ENCODE data around the gene IRAK2. TPM values are rescaled to one million over a fixed set of nuclear protein-coding genes. Genes with fewer than 3 reads are reported as not detected.

The IRAK2 gene
- total RNA-seq, 1 experiment from 2014 or later = 0.34 TPM

DNA sequence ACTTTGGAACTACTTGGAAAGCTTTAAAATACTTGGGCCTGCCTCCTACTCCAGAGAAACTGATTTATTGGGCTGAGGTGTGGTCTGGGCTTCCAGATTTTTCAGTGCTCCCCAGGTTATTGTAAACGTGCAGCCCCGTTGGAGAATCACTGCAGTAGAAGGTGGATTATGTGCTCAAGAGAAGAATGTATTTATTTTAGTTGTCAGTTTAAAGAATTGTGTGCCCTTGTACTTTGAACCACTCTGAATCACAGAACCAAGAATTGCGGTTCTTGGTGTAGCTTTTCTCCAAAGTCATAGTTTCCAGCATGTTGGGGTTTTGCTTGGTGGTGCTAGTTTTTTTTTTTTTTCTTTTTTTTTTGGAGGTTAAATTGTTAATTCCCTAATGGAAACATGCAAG lies 85.1 kb downstream of the IRAK2 start:
- Histone ChIP-seq H3K36me3 (ENCODE audit: insufficient read depth, low read length, poor library complexity, severe bottlenecking) (peaks cover 15% of the 10 kb centered on the region), H3K4me3 (ENCODE audit: low read depth, low read length, poor library complexity, severe bottlenecking) (peak overlapping the region; percentile 63), H3K4me1 (ENCODE audit: insufficient read depth, low read length, poor library complexity, severe bottlenecking) (peaks cover 7% of the 10 kb centered on the region), H3K9me3 (ENCODE audit: low read depth, low read length, poor library complexity, severe bottlenecking) (peaks cover 15% of the 10 kb centered on the region), H3K27ac (ENCODE audit: low read depth, low read length, poor library complexity, severe bottlenecking) (peak overlapping the region; percentile 78), H3K27me3 (replicated peaks; ENCODE audit: insufficient read depth, low read depth, low read length, poor library complexity) (no peaks in the 10 kb centered on the region)
- intact Hi-C loops (cut with micrococcal nuclease; ENCODE audit: unreplicated experiment) = no loop called here
- CTCF ChIA-PET = interaction anchor here (0.9 kb wide), 1 partner anchor 1644 kb away, joined by 3 read pairs; no protein-coding TSS in a partner anchor
- BruUV-seq (replicated peaks) = no TSS peak
- no peak for DNase-seq (ENCODE audit: low spot score)
- POLR2A ChIA-PET (ENCODE audit: low non-redundant PET) = no interaction called here
- TF ChIP-seq, protein P1, sequence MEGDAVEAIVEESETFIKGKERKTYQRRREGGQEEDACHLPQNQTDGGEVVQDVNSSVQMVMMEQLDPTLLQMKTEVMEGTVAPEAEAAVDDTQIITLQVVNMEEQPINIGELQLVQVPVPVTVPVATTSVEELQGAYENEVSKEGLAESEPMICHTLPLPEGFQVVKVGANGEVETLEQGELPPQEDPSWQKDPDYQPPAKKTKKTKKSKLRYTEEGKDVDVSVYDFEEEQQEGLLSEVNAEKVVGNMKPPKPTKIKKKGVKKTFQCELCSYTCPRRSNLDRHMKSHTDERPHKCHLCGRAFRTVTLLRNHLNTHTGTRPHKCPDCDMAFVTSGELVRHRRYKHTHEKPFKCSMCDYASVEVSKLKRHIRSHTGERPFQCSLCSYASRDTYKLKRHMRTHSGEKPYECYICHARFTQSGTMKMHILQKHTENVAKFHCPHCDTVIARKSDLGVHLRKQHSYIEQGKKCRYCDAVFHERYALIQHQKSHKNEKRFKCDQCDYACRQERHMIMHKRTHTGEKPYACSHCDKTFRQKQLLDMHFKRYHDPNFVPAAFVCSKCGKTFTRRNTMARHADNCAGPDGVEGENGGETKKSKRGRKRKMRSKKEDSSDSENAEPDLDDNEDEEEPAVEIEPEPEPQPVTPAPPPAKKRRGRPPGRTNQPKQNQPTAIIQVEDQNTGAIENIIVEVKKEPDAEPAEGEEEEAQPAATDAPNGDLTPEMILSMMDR (conservative IDR thresholded peaks at IDR 0.05; ENCODE audit: low read depth, low read length) = no peak
- no peak for TF ChIP-seq EZH2 (IDR thresholded peaks at IDR 0.05; ENCODE audit: borderline replicate concordance, low read depth, low read length, poor library complexity, severe bottlenecking)

DNA sequence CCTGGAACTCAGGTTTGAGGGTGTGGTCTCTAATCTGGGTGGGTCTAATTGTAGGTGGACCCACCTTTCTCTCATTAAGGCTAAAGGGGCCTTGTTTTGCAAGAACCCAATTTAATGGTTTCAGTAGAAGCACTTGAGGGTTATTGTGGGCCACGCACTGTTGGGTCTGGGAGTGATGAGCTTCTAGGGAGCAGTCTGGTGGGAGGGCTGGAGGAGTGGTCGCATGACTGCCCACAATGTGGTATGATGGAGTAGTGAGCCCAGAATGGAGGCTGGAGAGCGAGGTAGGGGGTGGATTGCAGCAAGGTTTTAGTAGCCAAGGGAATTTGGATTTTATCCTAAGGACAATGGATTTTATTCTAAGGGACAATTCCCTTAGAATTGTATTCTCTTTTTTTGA lies 86.3 kb downstream of the IRAK2 start:
- peaks cover 3% of the 10 kb centered on the region for H3K9me3 ChIP-seq (ENCODE audit: low read depth, low read length, poor library complexity, severe bottlenecking)
- CTCF ChIA-PET = no interaction called here

DNA sequence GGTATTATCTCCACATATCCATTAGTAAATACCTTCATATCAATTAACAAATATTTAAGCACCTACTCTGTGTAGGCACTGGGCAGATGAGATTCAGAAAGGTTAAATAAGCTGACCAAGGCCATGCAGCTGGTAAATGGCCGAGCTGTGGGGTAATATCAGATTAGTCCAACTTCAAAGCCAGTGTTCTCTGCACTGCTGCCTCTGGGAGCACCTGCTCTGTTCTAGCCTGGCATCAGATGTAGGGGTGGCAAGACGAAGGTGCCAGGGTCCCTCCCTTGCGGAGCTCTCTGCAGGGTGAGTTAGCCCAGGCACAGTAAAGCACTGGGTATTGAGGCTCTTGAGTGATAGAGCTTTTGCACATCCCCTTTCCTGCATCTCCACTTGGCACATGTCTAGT lies 89.0 kb downstream of the IRAK2 start:
- no peak overlapping the region for H3K4me3 ChIP-seq (ENCODE audit: low read depth, low read length, poor library complexity, severe bottlenecking)
- CTCF ChIA-PET = no interaction called here
- TF ChIP-seq, protein P1 (conservative IDR thresholded peaks at IDR 0.05; ENCODE audit: low read depth, low read length) = no peak
- TF ChIP-seq EZH2 (IDR thresholded peaks at IDR 0.05; ENCODE audit: borderline replicate concordance, low read depth, low read length, poor library complexity, severe bottlenecking) = no peak
- H3K9me3 ChIP-seq (ENCODE audit: low read depth, low read length, poor library complexity, severe bottlenecking) = no peaks in the 10 kb centered on the region
- H3K27ac ChIP-seq (ENCODE audit: low read depth, low read length, poor library complexity, severe bottlenecking) = peak overlapping the region; percentile 12
- H3K4me1 ChIP-seq (ENCODE audit: insufficient read depth, low read length, poor library complexity, severe bottlenecking) = peaks cover 2% of the 10 kb centered on the region
- POLR2A ChIA-PET (ENCODE audit: low non-redundant PET) = no interaction called here
- no peak for DNase-seq (ENCODE audit: low spot score)
- no TSS peak for BruUV-seq (replicated peaks)
- H3K27me3 ChIP-seq (replicated peaks; ENCODE audit: insufficient read depth, low read depth, low read length, poor library complexity) = no peaks in the 10 kb centered on the region
- peaks cover 28% of the 10 kb centered on the region for H3K36me3 ChIP-seq (ENCODE audit: insufficient read depth, low read length, poor library complexity, severe bottlenecking)
- intact Hi-C loops (cut with micrococcal nuclease; ENCODE audit: unreplicated experiment) = no loop called here

More for the DNA sequence above, 86.3 kb downstream of the IRAK2 start:
- intact Hi-C loops (cut with micrococcal nuclease; ENCODE audit: unreplicated experiment) = no loop called here
- peaks cover 7% of the 10 kb centered on the region for H3K4me1 ChIP-seq (ENCODE audit: insufficient read depth, low read length, poor library complexity, severe bottlenecking)
- POLR2A ChIA-PET (ENCODE audit: low non-redundant PET) = no interaction called here
- peaks cover 23% of the 10 kb centered on the region for H3K36me3 ChIP-seq (ENCODE audit: insufficient read depth, low read length, poor library complexity, severe bottlenecking)
- TF ChIP-seq, protein P1 (conservative IDR thresholded peaks at IDR 0.05; ENCODE audit: low read depth, low read length) = no peak
- TF ChIP-seq EZH2 (IDR thresholded peaks at IDR 0.05; ENCODE audit: borderline replicate concordance, low read depth, low read length, poor library complexity, severe bottlenecking) = no peak
- no peak overlapping the region for H3K4me3 ChIP-seq (ENCODE audit: low read depth, low read length, poor library complexity, severe bottlenecking)
- H3K27me3 ChIP-seq (replicated peaks; ENCODE audit: insufficient read depth, low read depth, low read length, poor library complexity) = no peaks in the 10 kb centered on the region
- no peak for DNase-seq (ENCODE audit: low spot score)
- no TSS peak for BruUV-seq (replicated peaks)
- H3K27ac ChIP-seq (ENCODE audit: low read depth, low read length, poor library complexity, severe bottlenecking) = no peak overlapping the region
